Endodermal cell (in vitro differentiated cells): Measurements from ENCODE around the gene OR11L1. TPM values are rescaled to one million over a fixed set of nuclear protein-coding genes. Genes with fewer than 3 reads are reported as not detected.

Experiments
- DNase-seq: peaks from one replicate; pipeline ENCODE4 v3.0.0-alpha.2; 2017
- H3K27ac ChIP-seq: 2 replicates; pipeline ENCODE4 v1.5.1; 2013; ENCODE audit warnings: mild to moderate bottlenecking, low read depth, low read length, moderate library complexity
- H3K27me3 ChIP-seq: 2 replicates; pipeline ENCODE4 v1.6.1; 2013; ENCODE audit warnings: mild to moderate bottlenecking, low read length, moderate library complexity; ENCODE audit not compliant: insufficient read depth, control insufficient read depth, poor library complexity, severe bottlenecking
- H3K36me3 ChIP-seq: 2 replicates; pipeline ENCODE4 v1.7.0; 2013; ENCODE audit warnings: mild to moderate bottlenecking, low read length, moderate library complexity; ENCODE audit not compliant: control insufficient read depth, insufficient read depth
- H3K4me1 ChIP-seq: one replicate; pipeline ENCODE4 v1.7.0; 2013; ENCODE audit warnings: low read length; ENCODE audit not compliant: control insufficient read depth, insufficient read depth
- H3K4me3 ChIP-seq: 2 replicates; pipeline ENCODE4 v1.5.1; 2013; ENCODE audit warnings: mild to moderate bottlenecking, low read length, moderate library complexity
- H3K9ac ChIP-seq: 2 replicates; pipeline ENCODE4 v1.6.1; 2013; ENCODE audit warnings: mild to moderate bottlenecking, low read length, moderate library complexity; ENCODE audit not compliant: poor library complexity, severe bottlenecking; ENCODE audit errors: extremely low read depth
- H3K9me3 ChIP-seq: 2 replicates; pipeline ENCODE4 v1.6.1; 2013; ENCODE audit warnings: mild to moderate bottlenecking, low read length, moderate library complexity; ENCODE audit not compliant: control insufficient read depth
- H3K27ac Mint-ChIP-seq: 2 replicates; pipeline ENCODE4 v1.8.0; 2020; ENCODE audit warnings: mixed read lengths
- H3K27me3 Mint-ChIP-seq: 2 replicates; pipeline ENCODE4 v1.8.0; 2021; ENCODE audit warnings: mild to moderate bottlenecking, mixed read lengths; ENCODE audit not compliant: insufficient read depth
- H3K36me3 Mint-ChIP-seq: 2 replicates; pipeline ENCODE4 v1.8.0; 2020; ENCODE audit warnings: low read depth, mixed read lengths
- H3K4me1 Mint-ChIP-seq: 2 replicates; pipeline ENCODE4 v1.8.0; 2020; ENCODE audit warnings: mixed read lengths
- H3K4me3 Mint-ChIP-seq: 2 replicates; pipeline ENCODE4 v1.8.0; 2020; ENCODE audit warnings: mild to moderate bottlenecking, moderate library complexity, mixed read lengths
- H3K9me3 Mint-ChIP-seq: 2 replicates; pipeline ENCODE4 v1.8.0; 2020; ENCODE audit warnings: mild to moderate bottlenecking, mixed read lengths
- WGBS, 2 experiments: methylation state at CpG; one replicate each; pipeline versions ENCODE4 v1.1.5 to v1.1.7; 2013; ENCODE audit warnings: missing lambda C conversion rate in 2 of 2, mixed read lengths in 1 of 2; ENCODE audit not compliant: insufficient coverage in 1 of 2, insufficient read length in 1 of 2; 5-methylcytosine and 5-hydroxymethylcytosine counted together
- total RNA-seq, 2 donors: library from RNA; stranded (reverse); fragmentation: NEBNext Ultra II Directional in 1 of 2; extraction: Animal tissue kit (Norgen Biotek cat#: 25700) in 1 of 2; gene quantifications; 2 replicates in 1 of 2; 3 replicates in 1 of 2; pipeline ENCODE4 v1.2.1, GENCODE V29; 2021
- TF ChIP-seq, protein P1 (sequence below): fragments of 200-600 bp; sonication (generic); conservative IDR thresholded peaks from 2 replicates; pipeline ENCODE4 v1.5.0; 2021; ENCODE audit warnings: antibody characterized with exemption, mild to moderate bottlenecking

Gene OR11L1
- total RNA-seq, 2 donors from 2014 or later, result not detected

- no peak overlapping the region for H3K4me3 Mint-ChIP-seq
- peaks cover 5% of the 10 kb centered on the region for H3K4me1 Mint-ChIP-seq
- Histone ChIP-seq H3K4me3 (no peak overlapping the region), H3K9ac (no peak overlapping the region), H3K9me3 (peaks cover 64% of the 10 kb centered on the region), H3K4me1 (no peaks in the 10 kb centered on the region), H3K27ac (no peak overlapping the region), H3K27me3 (no peaks in the 10 kb centered on the region), H3K36me3 (no peaks in the 10 kb centered on the region)
- H3K9me3 Mint-ChIP-seq, result peaks cover 45% of the 10 kb centered on the region
- H3K36me3 Mint-ChIP-seq, result peaks cover 3% of the 10 kb centered on the region
- DNase-seq, result no peak
- peaks cover 1% of the 10 kb centered on the region for H3K27me3 Mint-ChIP-seq
- 80 to 85% methylated on average over 2 to 13 of the region's 13 CpGs for WGBS, 2 experiments
- H3K27ac Mint-ChIP-seq, result no peak overlapping the region
- TF ChIP-seq, protein P1, sequence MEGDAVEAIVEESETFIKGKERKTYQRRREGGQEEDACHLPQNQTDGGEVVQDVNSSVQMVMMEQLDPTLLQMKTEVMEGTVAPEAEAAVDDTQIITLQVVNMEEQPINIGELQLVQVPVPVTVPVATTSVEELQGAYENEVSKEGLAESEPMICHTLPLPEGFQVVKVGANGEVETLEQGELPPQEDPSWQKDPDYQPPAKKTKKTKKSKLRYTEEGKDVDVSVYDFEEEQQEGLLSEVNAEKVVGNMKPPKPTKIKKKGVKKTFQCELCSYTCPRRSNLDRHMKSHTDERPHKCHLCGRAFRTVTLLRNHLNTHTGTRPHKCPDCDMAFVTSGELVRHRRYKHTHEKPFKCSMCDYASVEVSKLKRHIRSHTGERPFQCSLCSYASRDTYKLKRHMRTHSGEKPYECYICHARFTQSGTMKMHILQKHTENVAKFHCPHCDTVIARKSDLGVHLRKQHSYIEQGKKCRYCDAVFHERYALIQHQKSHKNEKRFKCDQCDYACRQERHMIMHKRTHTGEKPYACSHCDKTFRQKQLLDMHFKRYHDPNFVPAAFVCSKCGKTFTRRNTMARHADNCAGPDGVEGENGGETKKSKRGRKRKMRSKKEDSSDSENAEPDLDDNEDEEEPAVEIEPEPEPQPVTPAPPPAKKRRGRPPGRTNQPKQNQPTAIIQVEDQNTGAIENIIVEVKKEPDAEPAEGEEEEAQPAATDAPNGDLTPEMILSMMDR, result no peak
These were observed 16.3 kb downstream of the OR11L1 start for GRCh38 chr1:247825362-247825761.

DNA sequence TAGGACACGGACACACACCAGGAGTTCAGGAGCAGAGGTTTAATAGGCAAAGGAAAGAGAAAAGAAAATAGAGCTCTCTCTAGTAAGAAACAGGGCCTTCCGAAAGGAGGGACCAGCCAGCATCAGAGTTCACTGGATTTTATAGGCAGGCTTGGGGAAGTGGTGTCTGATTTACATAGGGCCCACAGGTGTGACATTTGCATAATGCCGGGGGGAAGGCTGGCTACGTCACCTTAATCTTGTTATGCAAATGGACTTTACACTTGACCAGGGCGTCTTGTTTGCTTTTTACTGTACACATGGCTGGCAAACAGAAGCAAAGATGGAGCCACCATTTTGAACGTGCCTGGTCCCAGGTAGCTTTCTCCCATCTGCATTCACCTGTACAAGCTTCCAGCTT lies 17.7 kb downstream of the OR11L1 start, which contains the start of gene OR14A16:
TSS of gene OR14A16 (minus strand) at position 97 of the 400 bp plus-strand sequence. CDS start 8,390 bp downstream, outside the sequence.
- no peak for DNase-seq
- Mint-ChIP-seq H3K4me1 (peaks cover 8% of the 10 kb centered on the region), H3K4me3 (no peak within 1 kb of the TSS), H3K27ac (no peak within 1 kb of the TSS), H3K36me3 (peaks cover 3% of the 10 kb centered on the region), H3K9me3 (peaks cover 41% of the 10 kb centered on the region), H3K27me3 (peaks cover 1% of the 10 kb centered on the region)
- Histone ChIP-seq H3K27me3 (no peaks in the 10 kb centered on the region), H3K9me3 (peaks cover 59% of the 10 kb centered on the region), H3K9ac (no peak within 1 kb of the TSS), H3K4me1 (no peaks in the 10 kb centered on the region), H3K27ac (no peak within 1 kb of the TSS), H3K36me3 (no peaks in the 10 kb centered on the region), H3K4me3 (no peak within 1 kb of the TSS)
- TF ChIP-seq, protein P1, result no peak
- whole genome bisulfite sequencing, 2 experiments, result 69 to 70% methylated on average over 5 to 6 of the region's 6 CpGs

GRCh38 chr1:247822060-247822459 lies 19.6 kb downstream of the OR11L1 start:
- Histone ChIP-seq H3K27ac (no peak overlapping the region), H3K4me3 (no peak overlapping the region), H3K9ac (no peak overlapping the region), H3K36me3 (no peaks in the 10 kb centered on the region), H3K27me3 (no peaks in the 10 kb centered on the region), H3K4me1 (no peaks in the 10 kb centered on the region), H3K9me3 (peaks cover 56% of the 10 kb centered on the region)
- no peak overlapping the region for H3K4me3 Mint-ChIP-seq
- H3K9me3 Mint-ChIP-seq, result peaks cover 29% of the 10 kb centered on the region
- no CpG with 5 or more reads among the region's 2 CpGs for WGBS, 2 experiments
- H3K27ac Mint-ChIP-seq, result no peak overlapping the region
- H3K27me3 Mint-ChIP-seq, result no peaks in the 10 kb centered on the region
- TF ChIP-seq, protein P1, result no peak
- peaks cover 3% of the 10 kb centered on the region for H3K36me3 Mint-ChIP-seq
- no peak for DNase-seq
- peaks cover 8% of the 10 kb centered on the region for H3K4me1 Mint-ChIP-seq
